ENCODE data around the gene MED15. TPM values are rescaled to one million over a fixed set of nuclear protein-coding genes. Genes with fewer than 3 reads are reported as not detected.
A peak's percentile ranks its signal among the peaks of the same experiment; 100 is the strongest.

The MED15 gene
- total RNA-seq, 1 donor from 2014 or later, result 16.7 TPM

DNA sequence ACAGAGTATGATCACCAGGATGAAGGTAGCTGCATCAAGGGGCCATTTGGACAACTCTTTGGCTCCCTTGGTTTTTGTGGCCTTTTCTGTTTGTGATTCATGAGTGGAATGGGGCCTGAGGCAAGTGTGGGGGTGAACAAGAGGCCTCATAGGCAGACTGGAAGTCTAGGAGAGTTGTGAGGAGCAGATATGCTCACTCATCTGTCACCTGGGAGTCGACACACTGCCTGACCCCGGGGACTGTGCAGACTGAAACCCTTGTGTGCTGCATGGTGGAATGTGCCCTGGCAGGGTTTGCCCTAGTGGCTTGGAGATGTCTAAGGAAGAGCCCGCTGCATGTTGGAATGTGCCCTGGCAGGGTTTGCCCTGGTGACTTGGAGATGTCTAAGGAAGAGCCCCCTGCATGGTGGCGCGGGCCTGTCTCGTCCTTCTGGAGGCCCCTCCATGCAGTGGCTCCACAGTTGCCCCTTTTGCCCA lies 60.0 kb downstream of the MED15 start:
- H3K4me3 ChIP-seq (ENCODE audit: low read length in 3 of 3), result no peak overlapping the region
- peaks cover 16 to 29% (median 26%) of the 10 kb centered on the region in 3 donors for H3K4me1 ChIP-seq (ENCODE audit: control insufficient read depth in 3 of 3, insufficient read depth in 3 of 3, low read length in 3 of 3)
- H3K9me3 ChIP-seq (ENCODE audit: control insufficient read depth in 3 of 3, low read length in 3 of 3), result no peaks in the 10 kb centered on the region
- H3K27me3 ChIP-seq (ENCODE audit: control insufficient read depth in 3 of 3, insufficient read depth in 3 of 3, low read length in 3 of 3), result no peaks in the 10 kb centered on the region
- peaks cover 54 to 63% (median 59%) of the 10 kb centered on the region in 3 donors for H3K36me3 ChIP-seq (ENCODE audit: control insufficient read depth in 3 of 3, insufficient read depth in 3 of 3, low read length in 3 of 3)
- no peak overlapping the region for H3K9ac ChIP-seq (ENCODE audit: low read depth in 1 of 3, low read length in 3 of 3)
- H3K27ac ChIP-seq (ENCODE audit: low read depth, low read length), result no peak overlapping the region

DNA sequence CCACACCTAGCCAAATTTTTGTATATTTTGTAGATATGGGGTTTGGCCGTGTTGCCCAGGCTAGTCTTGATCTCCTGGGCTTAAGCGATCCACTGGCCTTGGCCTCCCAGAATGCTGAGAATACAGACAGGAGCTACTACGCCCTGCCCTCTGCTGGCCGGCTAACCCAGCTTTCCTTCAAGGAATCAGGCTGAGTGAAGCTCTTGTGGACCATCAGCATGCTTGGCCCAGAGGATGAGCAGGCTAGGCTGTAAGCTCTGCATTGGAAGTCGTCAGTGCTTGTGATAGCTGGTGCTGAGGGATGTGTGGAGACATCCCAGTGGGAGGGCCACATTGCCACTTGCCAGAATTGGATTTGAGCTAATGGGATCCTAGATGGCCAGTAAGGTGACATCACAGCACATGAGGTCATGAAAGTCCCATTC lies 60.6 kb downstream of the MED15 start:
- no peaks in the 10 kb centered on the region for H3K27me3 ChIP-seq (ENCODE audit: control insufficient read depth in 3 of 3, insufficient read depth in 3 of 3, low read length in 3 of 3)
- H3K9ac ChIP-seq (ENCODE audit: low read depth in 1 of 3, low read length in 3 of 3), result peak overlapping the region in 1 of 3 donors; percentile 40
- no peak overlapping the region for H3K4me3 ChIP-seq (ENCODE audit: low read length in 3 of 3)
- no peaks in the 10 kb centered on the region for H3K9me3 ChIP-seq (ENCODE audit: control insufficient read depth in 3 of 3, low read length in 3 of 3)
- no peak overlapping the region for H3K27ac ChIP-seq (ENCODE audit: low read depth, low read length)
- peaks cover 58 to 64% (median 60%) of the 10 kb centered on the region in 3 donors for H3K36me3 ChIP-seq (ENCODE audit: control insufficient read depth in 3 of 3, insufficient read depth in 3 of 3, low read length in 3 of 3)
- H3K4me1 ChIP-seq (ENCODE audit: control insufficient read depth in 3 of 3, insufficient read depth in 3 of 3, low read length in 3 of 3), result peaks cover 16 to 29% (median 26%) of the 10 kb centered on the region in 3 donors

DNA sequence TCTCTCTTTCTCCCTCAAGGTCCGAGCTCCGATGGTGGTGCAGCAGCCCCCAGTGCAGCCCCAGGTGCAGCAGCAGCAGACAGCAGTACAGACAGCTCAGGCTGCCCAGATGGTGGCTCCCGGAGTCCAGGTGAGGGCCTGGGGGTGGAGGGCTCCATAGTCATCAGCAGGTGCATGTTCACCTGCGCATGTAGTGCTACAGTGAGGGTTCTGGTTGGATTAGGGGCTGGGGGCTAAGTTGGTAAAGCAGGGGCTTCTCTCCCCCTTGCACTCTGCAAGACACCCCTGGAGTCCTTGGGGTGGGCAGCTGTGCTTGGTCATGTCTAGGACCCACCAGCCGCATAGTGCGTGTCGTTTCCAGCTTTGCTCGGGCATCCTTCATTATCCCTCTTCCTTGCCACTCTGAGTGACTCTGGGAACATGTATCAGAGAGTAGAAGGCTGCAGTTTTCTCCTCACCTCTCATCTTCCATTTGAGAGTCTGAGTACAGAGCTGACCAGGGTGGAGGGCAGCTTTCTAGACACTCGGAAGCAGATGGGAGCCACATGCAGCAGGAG lies 61.2 kb downstream of the MED15 start:
- Histone ChIP-seq H3K27ac (ENCODE audit: low read depth, low read length) (peak overlapping the region; percentile 36), H3K27me3 (ENCODE audit: control insufficient read depth in 3 of 3, insufficient read depth in 3 of 3, low read length in 3 of 3) (no peaks in the 10 kb centered on the region), H3K4me1 (ENCODE audit: control insufficient read depth in 3 of 3, insufficient read depth in 3 of 3, low read length in 3 of 3) (peaks cover 16 to 29% (median 26%) of the 10 kb centered on the region in 3 donors), H3K9ac (ENCODE audit: low read depth in 1 of 3, low read length in 3 of 3) (peak overlapping the region in 1 of 3 donors; percentile 40), H3K4me3 (ENCODE audit: low read length in 3 of 3) (peak overlapping the region in 1 of 3 donors; percentile 13), H3K9me3 (ENCODE audit: control insufficient read depth in 3 of 3, low read length in 3 of 3) (no peaks in the 10 kb centered on the region), H3K36me3 (ENCODE audit: control insufficient read depth in 3 of 3, insufficient read depth in 3 of 3, low read length in 3 of 3) (peaks cover 63 to 69% (median 63%) of the 10 kb centered on the region in 3 donors)

DNA sequence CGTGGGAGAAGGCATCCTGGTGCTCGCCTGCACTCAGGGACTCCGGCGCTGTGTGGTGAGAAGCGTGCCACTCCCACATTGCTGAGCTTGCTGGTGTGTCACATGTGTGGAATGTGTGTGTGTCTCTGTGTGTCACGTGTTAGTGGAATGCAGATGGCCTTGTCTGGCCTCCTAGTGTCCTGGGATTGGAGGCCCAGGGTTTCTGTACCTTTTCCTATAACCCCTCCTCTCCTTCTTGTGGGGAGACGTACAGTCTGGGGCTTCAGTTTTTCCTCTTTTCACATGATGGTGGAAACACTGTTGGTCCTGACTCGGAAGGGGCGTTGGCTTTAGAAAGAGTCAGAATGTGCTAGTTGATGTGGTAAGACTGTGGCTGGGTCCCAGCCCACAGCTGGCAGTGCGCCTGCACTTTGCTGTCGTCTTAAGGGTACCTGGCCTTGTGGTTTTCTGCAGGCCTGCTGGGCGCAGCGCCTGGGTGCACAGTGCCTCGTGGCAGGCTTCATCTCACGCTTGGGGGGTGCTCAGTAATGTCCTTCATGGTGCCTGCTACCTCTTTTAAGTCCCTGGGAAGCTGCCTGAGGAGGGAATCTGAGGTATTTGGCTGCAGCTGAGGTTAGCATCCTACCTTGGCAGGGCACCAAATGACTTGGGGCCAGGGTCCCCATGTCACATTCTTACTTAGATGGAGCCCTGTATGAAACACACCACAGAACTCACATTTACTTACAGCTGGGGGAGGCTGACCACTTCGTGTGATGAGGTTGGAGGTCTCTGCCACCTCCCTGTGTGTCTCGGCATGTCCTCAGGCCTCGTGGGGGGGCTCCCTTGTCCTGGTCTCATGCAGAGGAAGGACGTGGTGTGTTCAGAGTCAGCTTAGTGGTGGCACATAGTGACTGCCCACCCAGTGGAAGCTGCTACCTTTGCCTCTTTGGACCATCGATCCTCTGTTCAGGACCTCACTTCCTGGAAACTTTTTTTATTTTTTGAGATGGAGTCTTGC lies 61.9 kb downstream of the MED15 start:
- Histone ChIP-seq H3K9ac (ENCODE audit: low read depth in 1 of 3, low read length in 3 of 3) (peak overlapping the region in 1 of 3 donors; percentile 54), H3K27me3 (ENCODE audit: control insufficient read depth in 3 of 3, insufficient read depth in 3 of 3, low read length in 3 of 3) (no peaks in the 10 kb centered on the region), H3K36me3 (ENCODE audit: control insufficient read depth in 3 of 3, insufficient read depth in 3 of 3, low read length in 3 of 3) (peaks cover 69 to 74% (median 70%) of the 10 kb centered on the region in 3 donors), H3K9me3 (ENCODE audit: control insufficient read depth in 3 of 3, low read length in 3 of 3) (no peaks in the 10 kb centered on the region), H3K4me3 (ENCODE audit: low read length in 3 of 3) (no peak overlapping the region), H3K4me1 (ENCODE audit: control insufficient read depth in 3 of 3, insufficient read depth in 3 of 3, low read length in 3 of 3) (peaks cover 16 to 29% (median 26%) of the 10 kb centered on the region in 3 donors), H3K27ac (ENCODE audit: low read depth, low read length) (peak overlapping the region; percentile 36)

DNA sequence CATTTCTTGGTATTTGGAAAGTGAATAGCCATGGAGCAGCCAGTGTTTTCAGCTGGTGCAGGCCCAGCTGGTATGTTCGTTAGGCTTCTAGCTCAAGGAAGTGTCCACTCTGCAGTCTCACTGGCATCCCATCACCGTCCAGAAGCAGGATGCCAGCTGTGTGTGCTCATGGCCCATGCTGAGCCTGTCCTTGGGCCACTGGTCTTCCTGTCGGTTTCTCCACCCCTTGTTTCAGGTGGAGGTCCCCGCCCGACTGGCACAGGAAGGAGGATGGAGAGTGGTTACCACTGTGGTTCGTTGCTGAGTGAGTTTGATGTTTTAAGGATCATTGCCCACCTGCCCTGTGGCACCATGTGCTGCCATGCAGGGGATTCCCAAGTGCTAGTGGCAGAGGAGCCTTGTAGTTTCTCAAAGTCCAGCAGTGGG lies 63.7 kb downstream of the MED15 start:
- H3K9me3 ChIP-seq (ENCODE audit: control insufficient read depth in 3 of 3, low read length in 3 of 3), result no peaks in the 10 kb centered on the region
- peaks cover 16 to 29% (median 26%) of the 10 kb centered on the region in 3 donors for H3K4me1 ChIP-seq (ENCODE audit: control insufficient read depth in 3 of 3, insufficient read depth in 3 of 3, low read length in 3 of 3)
- no peaks in the 10 kb centered on the region for H3K27me3 ChIP-seq (ENCODE audit: control insufficient read depth in 3 of 3, insufficient read depth in 3 of 3, low read length in 3 of 3)
- peaks cover 66 to 72% (median 66%) of the 10 kb centered on the region in 3 donors for H3K36me3 ChIP-seq (ENCODE audit: control insufficient read depth in 3 of 3, insufficient read depth in 3 of 3, low read length in 3 of 3)
- H3K9ac ChIP-seq (ENCODE audit: low read depth in 1 of 3, low read length in 3 of 3), result no peak overlapping the region
- no peak overlapping the region for H3K4me3 ChIP-seq (ENCODE audit: low read length in 3 of 3)
- H3K27ac ChIP-seq (ENCODE audit: low read depth, low read length), result no peak overlapping the region

DNA sequence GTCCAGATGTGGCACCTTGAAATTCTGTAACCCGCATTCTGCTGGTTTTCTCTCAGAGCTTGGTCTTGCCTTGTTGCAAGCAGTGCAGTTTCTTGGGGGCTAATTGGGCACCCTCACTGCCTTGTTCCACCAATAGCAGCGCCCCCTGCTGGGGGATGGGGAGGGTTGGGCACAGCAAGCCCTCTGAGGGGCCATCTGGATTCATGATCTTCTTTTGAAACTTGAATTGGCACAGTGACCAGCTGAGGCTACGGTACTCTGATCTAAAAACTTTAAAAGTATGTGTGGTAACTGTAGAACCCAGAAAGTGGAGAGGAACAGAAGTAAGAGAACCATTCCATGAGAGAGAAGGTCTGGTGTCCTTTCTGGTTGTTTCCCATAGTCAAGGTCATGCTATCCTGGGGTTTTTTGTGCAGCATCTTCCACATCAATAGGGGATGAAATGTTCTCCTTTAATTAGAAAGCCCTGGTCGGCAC lies 64.2 kb downstream of the MED15 start:
- Histone ChIP-seq H3K9ac (ENCODE audit: low read depth in 1 of 3, low read length in 3 of 3) (no peak overlapping the region), H3K9me3 (ENCODE audit: control insufficient read depth in 3 of 3, low read length in 3 of 3) (no peaks in the 10 kb centered on the region), H3K4me1 (ENCODE audit: control insufficient read depth in 3 of 3, insufficient read depth in 3 of 3, low read length in 3 of 3) (peaks cover 16 to 28% (median 28%) of the 10 kb centered on the region in 3 donors), H3K27me3 (ENCODE audit: control insufficient read depth in 3 of 3, insufficient read depth in 3 of 3, low read length in 3 of 3) (no peaks in the 10 kb centered on the region), H3K4me3 (ENCODE audit: low read length in 3 of 3) (no peak overlapping the region), H3K36me3 (ENCODE audit: control insufficient read depth in 3 of 3, insufficient read depth in 3 of 3, low read length in 3 of 3) (peaks cover 66 to 72% (median 67%) of the 10 kb centered on the region in 3 donors), H3K27ac (ENCODE audit: low read depth, low read length) (no peak overlapping the region)

DNA sequence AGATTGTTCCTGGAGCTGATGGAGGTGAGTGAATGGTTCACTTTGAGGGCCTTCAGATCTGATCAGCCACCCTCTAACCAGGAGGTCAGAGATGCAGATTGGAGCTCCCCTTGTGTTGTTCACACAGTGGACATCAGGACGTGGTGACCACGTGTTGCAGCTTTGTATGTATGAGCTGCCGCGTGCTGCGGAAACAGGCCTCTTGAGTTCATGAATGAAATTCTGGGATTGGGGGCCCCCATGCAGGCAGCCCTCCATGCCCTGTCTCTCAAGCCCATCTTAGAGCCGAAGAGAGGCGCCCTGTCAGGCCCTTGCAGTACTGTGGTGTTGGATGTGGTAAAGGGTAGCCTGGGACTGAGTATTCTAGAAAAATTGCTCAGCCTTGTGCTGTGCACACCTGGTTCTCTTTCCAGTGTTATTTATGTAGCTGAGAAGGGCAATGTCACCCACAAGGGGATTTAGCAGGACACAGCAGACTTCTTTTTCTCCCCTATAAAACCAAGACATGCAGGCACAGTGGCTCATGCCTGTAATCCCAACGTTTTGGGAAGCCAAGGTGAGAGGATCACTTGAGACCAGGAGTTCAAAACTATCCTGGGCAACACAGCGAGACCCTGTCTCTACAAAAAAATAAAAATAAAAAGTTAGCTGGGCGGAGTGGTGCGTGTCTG lies 64.9 kb downstream of the MED15 start:
- Histone ChIP-seq H3K4me1 (ENCODE audit: control insufficient read depth in 3 of 3, insufficient read depth in 3 of 3, low read length in 3 of 3) (peaks cover 19 to 31% (median 21%) of the 10 kb centered on the region in 3 donors), H3K27ac (ENCODE audit: low read depth, low read length) (no peak overlapping the region), H3K36me3 (ENCODE audit: control insufficient read depth in 3 of 3, insufficient read depth in 3 of 3, low read length in 3 of 3) (peaks cover 61 to 70% (median 64%) of the 10 kb centered on the region in 3 donors), H3K27me3 (ENCODE audit: control insufficient read depth in 3 of 3, insufficient read depth in 3 of 3, low read length in 3 of 3) (no peaks in the 10 kb centered on the region), H3K4me3 (ENCODE audit: low read length in 3 of 3) (no peak overlapping the region), H3K9ac (ENCODE audit: low read depth in 1 of 3, low read length in 3 of 3) (no peak overlapping the region), H3K9me3 (ENCODE audit: control insufficient read depth in 3 of 3, low read length in 3 of 3) (no peaks in the 10 kb centered on the region)

DNA sequence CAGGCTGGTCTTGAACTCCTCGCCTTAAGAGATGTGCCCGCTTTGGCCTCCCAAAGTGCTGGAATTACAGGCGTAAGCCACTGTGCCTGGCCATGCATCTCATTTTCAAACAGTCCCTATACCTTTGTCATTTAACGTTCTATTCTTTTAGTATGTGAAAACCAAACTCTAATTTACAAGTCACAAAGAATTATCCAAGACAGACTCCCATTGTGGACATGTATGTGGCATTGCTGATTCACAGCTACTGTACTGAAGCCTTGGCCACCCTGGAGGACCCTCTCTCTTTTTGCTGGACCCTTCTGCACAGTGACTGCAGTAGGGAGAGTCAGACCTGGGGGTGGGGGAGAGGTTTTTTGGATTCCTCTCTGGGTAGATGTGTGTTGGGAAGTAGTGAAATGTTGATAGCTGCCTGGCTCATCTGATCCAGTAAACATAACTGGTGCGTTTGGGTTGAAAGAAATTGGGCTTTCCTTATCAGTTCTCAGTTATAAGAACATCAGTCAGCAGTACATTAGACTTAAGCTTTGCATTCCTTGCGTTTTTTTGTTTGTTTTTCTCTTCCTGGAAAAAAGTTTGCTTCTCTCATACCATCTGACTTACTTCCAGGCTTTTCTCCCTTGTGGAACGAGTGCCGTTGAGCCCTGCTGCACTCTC lies 65.9 kb downstream of the MED15 start:
- peaks cover 53 to 66% (median 57%) of the 10 kb centered on the region in 3 donors for H3K36me3 ChIP-seq (ENCODE audit: control insufficient read depth in 3 of 3, insufficient read depth in 3 of 3, low read length in 3 of 3)
- H3K27me3 ChIP-seq (ENCODE audit: control insufficient read depth in 3 of 3, insufficient read depth in 3 of 3, low read length in 3 of 3), result no peaks in the 10 kb centered on the region
- H3K27ac ChIP-seq (ENCODE audit: low read depth, low read length), result no peak overlapping the region
- no peaks in the 10 kb centered on the region for H3K9me3 ChIP-seq (ENCODE audit: control insufficient read depth in 3 of 3, low read length in 3 of 3)
- no peak overlapping the region for H3K9ac ChIP-seq (ENCODE audit: low read depth in 1 of 3, low read length in 3 of 3)
- peaks cover 14 to 26% (median 20%) of the 10 kb centered on the region in 3 donors for H3K4me1 ChIP-seq (ENCODE audit: control insufficient read depth in 3 of 3, insufficient read depth in 3 of 3, low read length in 3 of 3)
- no peak overlapping the region for H3K4me3 ChIP-seq (ENCODE audit: low read length in 3 of 3)

All from skeletal muscle tissue (tissue), 4 donors.